ENCODE data around the gene BCR. TPM values are rescaled to one million over a fixed set of nuclear protein-coding genes. Genes with fewer than 3 reads are reported as not detected.

Gene BCR
- total and polyA plus RNA-seq, 2 of the 13 experiments (the other 11 are each of a cell fraction or from before 2014, with no cell fraction given) = 19.9 to 33.6 TPM

GRCh38 chr22:23151827-23152226 is 28.5 kb upstream of the BCR start (continued):
- TF ChIP-seq AHDC1 (CRISPR knock-in tag; IDR thresholded peaks at IDR 0.05; ENCODE audit: borderline replicate concordance) = no peak
- no peak for TF ChIP-seq ZBTB49 (CRISPR knock-in tag; IDR thresholded peaks at IDR 0.05; ENCODE audit: borderline replicate concordance)
- TF ChIP-seq ZNF10 (CRISPR knock-in tag; IDR thresholded peaks at IDR 0.05; ENCODE audit: borderline replicate concordance, low read depth) = no peak
- no peak for TF ChIP-seq SOX5 (CRISPR knock-in tag; IDR thresholded peaks at IDR 0.05; ENCODE audit: borderline replicate concordance)
- TF ChIP-seq, protein P1, sequence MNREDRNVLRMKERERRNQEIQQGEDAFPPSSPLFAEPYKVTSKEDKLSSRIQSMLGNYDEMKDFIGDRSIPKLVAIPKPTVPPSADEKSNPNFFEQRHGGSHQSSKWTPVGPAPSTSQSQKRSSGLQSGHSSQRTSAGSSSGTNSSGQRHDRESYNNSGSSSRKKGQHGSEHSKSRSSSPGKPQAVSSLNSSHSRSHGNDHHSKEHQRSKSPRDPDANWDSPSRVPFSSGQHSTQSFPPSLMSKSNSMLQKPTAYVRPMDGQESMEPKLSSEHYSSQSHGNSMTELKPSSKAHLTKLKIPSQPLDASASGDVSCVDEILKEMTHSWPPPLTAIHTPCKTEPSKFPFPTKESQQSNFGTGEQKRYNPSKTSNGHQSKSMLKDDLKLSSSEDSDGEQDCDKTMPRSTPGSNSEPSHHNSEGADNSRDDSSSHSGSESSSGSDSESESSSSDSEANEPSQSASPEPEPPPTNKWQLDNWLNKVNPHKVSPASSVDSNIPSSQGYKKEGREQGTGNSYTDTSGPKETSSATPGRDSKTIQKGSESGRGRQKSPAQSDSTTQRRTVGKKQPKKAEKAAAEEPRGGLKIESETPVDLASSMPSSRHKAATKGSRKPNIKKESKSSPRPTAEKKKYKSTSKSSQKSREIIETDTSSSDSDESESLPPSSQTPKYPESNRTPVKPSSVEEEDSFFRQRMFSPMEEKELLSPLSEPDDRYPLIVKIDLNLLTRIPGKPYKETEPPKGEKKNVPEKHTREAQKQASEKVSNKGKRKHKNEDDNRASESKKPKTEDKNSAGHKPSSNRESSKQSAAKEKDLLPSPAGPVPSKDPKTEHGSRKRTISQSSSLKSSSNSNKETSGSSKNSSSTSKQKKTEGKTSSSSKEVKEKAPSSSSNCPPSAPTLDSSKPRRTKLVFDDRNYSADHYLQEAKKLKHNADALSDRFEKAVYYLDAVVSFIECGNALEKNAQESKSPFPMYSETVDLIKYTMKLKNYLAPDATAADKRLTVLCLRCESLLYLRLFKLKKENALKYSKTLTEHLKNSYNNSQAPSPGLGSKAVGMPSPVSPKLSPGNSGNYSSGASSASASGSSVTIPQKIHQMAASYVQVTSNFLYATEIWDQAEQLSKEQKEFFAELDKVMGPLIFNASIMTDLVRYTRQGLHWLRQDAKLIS (CRISPR knock-in tag; IDR thresholded peaks at IDR 0.05) = no peak
